ENCODE data around the gene DCTD. TPM values are rescaled to one million over a fixed set of nuclear protein-coding genes. Genes with fewer than 3 reads are reported as not detected.

DCTD gene
- total RNA-seq, 1 donor from 2014 or later = 85.2 TPM

GRCh38 chr4:182855877-182856276 is 61.3 kb downstream of the DCTD start:
- DNase-seq (ENCODE audit: low spot score) (no peak), ATAC-seq (no peak)
- intact Hi-C loops (cut with DNase I) = no loop called here

DNA sequence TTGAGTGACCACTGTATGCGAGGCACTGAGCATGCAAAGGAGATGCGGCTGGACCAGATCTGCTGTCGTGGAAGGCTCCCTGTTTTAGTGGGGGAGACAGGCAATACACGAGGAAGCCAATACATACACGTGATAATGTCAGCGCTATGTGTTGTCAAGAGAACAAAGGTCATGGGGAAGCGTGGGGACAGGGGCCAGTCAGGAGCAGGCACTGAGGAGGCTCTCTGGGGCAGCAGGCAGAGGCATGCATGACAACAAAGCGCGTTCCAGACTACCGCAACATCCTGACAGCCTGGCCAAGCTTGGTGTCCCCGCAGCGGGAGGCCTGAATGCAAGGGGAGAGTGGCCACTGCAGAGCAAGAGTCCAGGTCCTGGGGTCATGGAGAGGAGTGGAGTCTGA is 61.9 kb downstream of the DCTD start:
- intact Hi-C loops (cut with DNase I) = no loop called here
- DNase-seq (ENCODE audit: low spot score) = no peak
- ATAC-seq = no peak

GRCh38 chr4:182854466-182854865 is 62.7 kb downstream of the DCTD start:
- DNase-seq (ENCODE audit: low spot score) (no peak), ATAC-seq (no peak)
- intact Hi-C loops (cut with DNase I) = no loop called here

GRCh38 chr4:182853731-182854330 is 63.4 kb downstream of the DCTD start:
- ATAC-seq (no peak), DNase-seq (ENCODE audit: low spot score) (no peak)
- intact Hi-C loops (cut with DNase I) = no loop called here

DNA sequence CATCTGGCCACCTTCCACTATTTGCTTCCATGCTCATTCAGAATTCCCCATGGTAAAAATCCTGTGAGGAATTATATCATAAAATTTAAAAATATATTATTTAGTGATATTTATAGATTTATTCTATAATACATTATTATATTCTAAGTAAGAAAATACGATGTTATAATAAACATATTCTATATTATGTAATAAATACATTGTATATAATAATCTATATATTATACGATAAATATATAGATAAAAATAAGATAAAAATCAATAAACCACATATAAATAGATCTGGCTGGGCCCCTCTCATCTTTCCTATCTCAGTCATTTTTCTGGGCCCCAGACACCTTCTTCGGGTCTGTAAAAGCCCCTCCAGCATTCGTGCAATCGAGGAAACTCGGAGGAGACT is 68.5 kb downstream of the DCTD start:
- DNase-seq (ENCODE audit: low spot score) (no peak), ATAC-seq (no peak)
- intact Hi-C loops (cut with DNase I) = no loop called here

DNA sequence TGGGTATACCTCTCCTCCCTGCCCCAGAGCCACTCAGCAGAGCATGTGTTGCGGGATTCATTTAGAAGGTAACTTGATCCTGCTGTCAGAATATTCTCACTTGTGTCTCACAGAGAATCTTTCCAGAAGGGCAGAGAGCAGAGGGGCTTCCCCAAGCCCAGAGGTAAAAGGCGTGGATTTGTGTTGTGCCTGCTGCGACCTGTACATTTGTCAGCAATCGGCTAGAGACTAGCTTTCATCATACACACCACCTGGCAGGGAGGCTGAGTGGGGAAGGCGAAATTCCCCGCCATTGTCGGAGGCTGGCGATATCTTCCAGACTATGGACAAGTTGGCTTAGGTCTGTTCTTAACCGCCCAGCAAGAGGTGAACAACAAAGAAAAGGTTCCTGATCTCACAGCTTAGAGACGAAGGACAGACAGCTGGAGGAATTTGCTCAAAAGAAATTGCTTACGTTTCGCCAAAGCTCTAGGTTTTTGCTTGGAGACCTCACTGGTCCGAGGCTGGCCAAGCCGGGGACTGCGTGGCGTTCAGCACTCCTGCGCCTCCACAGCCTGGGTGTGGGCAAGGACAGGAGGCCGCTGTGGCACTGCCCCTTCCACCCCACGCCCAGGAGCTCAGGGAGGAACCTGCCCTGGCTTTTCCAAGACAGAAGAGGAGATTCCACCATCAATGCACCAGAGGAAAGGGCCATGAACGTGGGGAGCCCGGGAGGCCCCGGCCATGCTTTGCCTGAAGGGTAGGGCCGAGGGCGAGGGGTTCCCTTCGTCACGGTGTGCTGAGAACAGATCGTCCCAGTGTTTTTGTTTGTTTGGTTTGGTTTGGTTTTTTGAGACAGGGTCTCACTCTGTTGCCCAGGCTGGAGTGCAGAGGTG is 69.4 kb downstream of the DCTD start:
- intact Hi-C loops (cut with DNase I) = no loop called here
- ATAC-seq (no peak), DNase-seq (ENCODE audit: low spot score) (no peak)

DNA sequence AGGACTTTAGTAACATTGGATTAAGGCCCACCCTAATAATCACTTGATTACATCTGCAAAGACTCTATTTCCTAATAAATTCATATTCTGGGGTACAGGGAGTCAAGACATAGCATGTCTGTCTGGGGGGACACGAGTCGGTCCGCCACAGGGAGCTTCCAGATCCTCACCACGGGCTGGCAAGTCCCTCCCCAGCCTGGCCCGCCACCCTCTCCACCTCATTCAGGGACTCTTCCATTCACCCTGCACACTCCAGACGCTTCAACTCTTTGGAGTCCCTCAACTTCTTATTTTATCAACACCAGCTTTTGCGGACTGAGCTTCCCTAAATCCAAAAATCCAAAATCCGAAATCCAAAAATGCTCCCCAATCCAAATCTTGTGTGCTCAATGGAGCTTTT is 71.2 kb downstream of the DCTD start:
- DNase-seq (ENCODE audit: low spot score) (no peak), ATAC-seq (no peak)
- intact Hi-C loops (cut with DNase I) = no loop called here

GRCh38 chr4:182845618-182846017 is 71.6 kb downstream of the DCTD start:
- no peak for ATAC-seq
- intact Hi-C loops (cut with DNase I) = no loop called here
- no peak for DNase-seq (ENCODE audit: low spot score)

- intact Hi-C loops (cut with DNase I) = no loop called here
- ATAC-seq = no peak
- no peak for DNase-seq (ENCODE audit: low spot score)
These were observed 73.3 kb downstream of the DCTD start for GRCh38 chr4:182843808-182844325.

DNA sequence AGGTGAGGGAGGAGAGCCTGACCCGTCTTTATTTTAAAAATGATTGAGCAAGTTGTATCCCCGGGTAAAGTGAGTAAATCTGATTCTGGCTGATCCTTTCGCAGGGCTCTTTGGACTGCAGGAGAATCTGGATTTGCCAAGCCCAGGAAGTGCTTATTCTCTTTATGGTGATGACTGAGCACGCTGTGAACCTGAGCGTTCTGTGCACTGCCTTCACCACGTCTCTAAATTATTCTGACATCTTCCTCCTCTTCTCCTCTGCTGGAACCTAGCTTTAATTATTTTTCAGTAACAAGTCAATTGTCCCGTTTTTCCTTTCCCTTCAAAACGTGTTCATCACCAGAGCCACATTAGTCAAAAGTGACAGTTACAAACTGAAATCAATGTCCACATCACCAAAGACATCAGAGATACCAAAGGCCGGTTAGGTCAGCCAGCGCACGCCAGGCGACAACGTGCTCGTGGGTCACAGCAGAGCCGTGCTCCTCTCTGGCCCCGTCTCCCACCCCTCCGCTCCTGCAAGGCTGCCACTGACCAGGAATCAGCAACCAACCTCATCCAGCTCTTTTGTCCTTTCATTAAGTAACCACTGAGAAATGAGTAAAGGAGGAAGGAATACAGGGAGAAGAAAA is 74.3 kb downstream of the DCTD start:
- intact Hi-C loops (cut with DNase I) = no loop called here

GRCh38 chr4:182842104-182842600 is 75.0 kb downstream of the DCTD start:
- intact Hi-C loops (cut with DNase I) = no loop called here
- no peak for DNase-seq (ENCODE audit: low spot score)

More for the DNA sequence above, 74.3 kb downstream of the DCTD start:
- DNase-seq (ENCODE audit: low spot score) (no peak), ATAC-seq (no peak)

GRCh38 chr4:182840108-182840507 is 77.1 kb downstream of the DCTD start:
- intact Hi-C loops (cut with DNase I) = no loop called here
- no peak for DNase-seq (ENCODE audit: low spot score)

More at GRCh38 chr4:182842104-182842600, 75.0 kb downstream of the DCTD start:
- no peak for ATAC-seq

More at GRCh38 chr4:182840108-182840507, 77.1 kb downstream of the DCTD start:
- no peak for ATAC-seq

Other genes starting within 250 kb of the DCTD start
- 67.3 TPM for gene WWC2, start 181.9 kb upstream of the DCTD start, total RNA-seq

Data from sciatic nerve (tissue), 2 donors.